ENCODE measurements around the gene MYO3B. TPM values are rescaled to one million over a fixed set of nuclear protein-coding genes. Genes with fewer than 3 reads are reported as not detected.

The MYO3B gene
- total RNA-seq, 1 donor from 2014 or later: 0.05 TPM

GRCh38 chr2:170147576-170147975 lies 30.4 kb upstream of the MYO3B start:
- Histone ChIP-seq H3K27ac (replicated peaks) (no peak overlapping the region), H3K36me3 (no peaks in the 10 kb centered on the region), H3K4me3 (no peak overlapping the region), H3K27me3 (ENCODE audit: low read depth) (peaks cover 6% of the 10 kb centered on the region), H3K9me3 (replicated peaks) (no peaks in the 10 kb centered on the region), H3K4me1 (no peaks in the 10 kb centered on the region)
- intact Hi-C loops (cut with micrococcal nuclease): no loop called here
- TF ChIP-seq CTCF (IDR thresholded peaks at IDR 0.05; ENCODE audit: borderline replicate concordance): no peak
- no peak for DNase-seq

GRCh38 chr2:170148161-170148560 lies 29.8 kb upstream of the MYO3B start:
- H3K27me3 ChIP-seq (ENCODE audit: low read depth): peaks cover 6% of the 10 kb centered on the region
- no peak for DNase-seq
- no peaks in the 10 kb centered on the region for H3K9me3 ChIP-seq (replicated peaks)
- intact Hi-C loops (cut with micrococcal nuclease): no loop called here
- H3K27ac ChIP-seq (replicated peaks): no peak overlapping the region
- H3K36me3 ChIP-seq: no peaks in the 10 kb centered on the region
- no peak overlapping the region for H3K4me3 ChIP-seq
- TF ChIP-seq CTCF (IDR thresholded peaks at IDR 0.05; ENCODE audit: borderline replicate concordance): no peak
- no peaks in the 10 kb centered on the region for H3K4me1 ChIP-seq

- H3K4me3 ChIP-seq: no peak overlapping the region
- peaks cover 5% of the 10 kb centered on the region for H3K9me3 ChIP-seq (replicated peaks)
- TF ChIP-seq CTCF (IDR thresholded peaks at IDR 0.05; ENCODE audit: borderline replicate concordance): no peak
- peaks cover 23% of the 10 kb centered on the region for H3K27me3 ChIP-seq (ENCODE audit: low read depth)
- intact Hi-C loops (cut with micrococcal nuclease): no loop called here
- peaks cover 14% of the 10 kb centered on the region for H3K4me1 ChIP-seq
- H3K36me3 ChIP-seq: no peaks in the 10 kb centered on the region
- no peak for DNase-seq
- no peak overlapping the region for H3K27ac ChIP-seq (replicated peaks)
These were observed 25.5 kb upstream of the MYO3B start for GRCh38 chr2:170152421-170152820.

- Histone ChIP-seq H3K4me1 (peaks cover 14% of the 10 kb centered on the region), H3K36me3 (no peaks in the 10 kb centered on the region), H3K9me3 (replicated peaks) (peaks cover 5% of the 10 kb centered on the region), H3K27me3 (ENCODE audit: low read depth) (peaks cover 35% of the 10 kb centered on the region), H3K27ac (replicated peaks) (no peak overlapping the region), H3K4me3 (no peak overlapping the region)
- intact Hi-C loops (cut with micrococcal nuclease): no loop called here
- no peak for TF ChIP-seq CTCF (IDR thresholded peaks at IDR 0.05; ENCODE audit: borderline replicate concordance)
- no peak for DNase-seq
These were observed 22.8 kb upstream of the MYO3B start for GRCh38 chr2:170155022-170155722.

DNA sequence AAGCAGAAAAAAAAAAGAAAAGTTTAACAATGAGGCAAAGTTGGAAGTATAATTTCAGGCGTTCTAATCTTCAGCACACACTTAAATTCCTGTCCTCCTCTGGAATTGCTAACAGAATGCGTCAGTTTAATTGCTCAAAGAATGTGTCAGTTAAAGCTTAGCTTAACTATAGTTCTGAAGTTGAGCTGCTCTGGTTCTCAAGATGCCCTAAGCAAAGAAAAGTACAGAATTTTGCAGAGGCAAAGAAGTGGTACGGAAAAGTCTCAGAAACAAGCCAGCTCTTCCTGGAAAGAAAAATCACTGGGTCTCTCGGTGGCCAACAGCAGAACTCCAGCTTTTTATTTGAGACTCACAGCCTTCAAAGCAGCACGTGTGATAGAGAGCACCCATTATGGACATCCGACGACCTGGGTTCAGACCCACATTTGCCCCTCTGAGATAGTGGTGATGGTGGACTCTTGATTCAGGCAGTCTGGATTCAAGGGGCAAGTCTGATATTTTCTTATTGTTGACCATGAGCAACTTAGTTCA lies 22.2 kb upstream of the MYO3B start:
- Histone ChIP-seq H3K4me1 (peaks cover 14% of the 10 kb centered on the region), H3K27me3 (ENCODE audit: low read depth) (peaks cover 35% of the 10 kb centered on the region)
- intact Hi-C loops (cut with micrococcal nuclease): no loop called here

More for the DNA sequence above, 22.2 kb upstream of the MYO3B start:
- Histone ChIP-seq H3K36me3 (no peaks in the 10 kb centered on the region), H3K27ac (replicated peaks) (no peak overlapping the region), H3K9me3 (replicated peaks) (peaks cover 5% of the 10 kb centered on the region), H3K4me3 (no peak overlapping the region)
- DNase-seq: no peak
- TF ChIP-seq CTCF (IDR thresholded peaks at IDR 0.05; ENCODE audit: borderline replicate concordance): no peak
